IMR-90 (cell line): ENCODE data around the gene UBTD1. TPM values are rescaled to one million over a fixed set of nuclear protein-coding genes. Genes with fewer than 3 reads are reported as not detected.

ENCODE experiments used
- ATAC-seq: fragments of 200-7000 bp; cut with Tn5 transposase; 2 replicates; pipeline ENCODE4 v1.9.1; 2020; ENCODE audit warnings: low read depth, mild to moderate bottlenecking, moderate library complexity
- BruUV-seq: library from RNA; stranded (reverse); fragments of 400-500 nt; replicated peaks from 2 replicates; lab custom pipeline; 2021; lab: Mats Ljungman, UMichigan
- CTCF ChIA-PET: fragments of 300-600 bp; formaldehyde crosslinking; extraction: SDS; loops from one replicate; lab custom pipeline; 2021; ENCODE audit warnings: antibody characterized with exemption; lab: Yijun Ruan, JAX
- POLR2A ChIA-PET: fragments of 300-600 bp; sonication (Branson Sonifier 250); formaldehyde crosslinking; loops from one replicate; lab custom pipeline; 2022; ENCODE audit warnings: antibody characterized with exemption; ENCODE audit not compliant: unreplicated experiment; lab: Charles Lee
- DNase-seq: peaks from one replicate; pipeline ENCODE4 v3.0.0; 2013
- H2AFZ ChIP-seq: replicated peaks from 2 replicates; pipeline ENCODE3; 2013; ENCODE audit warnings: low read length, mild to moderate bottlenecking; ENCODE audit not compliant: poor library complexity
- H2AK5ac ChIP-seq: 2 replicates; pipeline ENCODE4 v1.6.1; 2013; ENCODE audit warnings: low read depth, low read length, inconsistent platforms
- H2AK9ac ChIP-seq: replicated peaks from 2 replicates; pipeline ENCODE3; 2013; ENCODE audit warnings: mild to moderate bottlenecking, low read depth, low read length, moderate library complexity; ENCODE audit not compliant: poor library complexity
- H2BK120ac ChIP-seq: 2 replicates; pipeline ENCODE4 v1.6.1; 2013; ENCODE audit warnings: low read depth, low read length, inconsistent platforms
- H2BK15ac ChIP-seq: 3 replicates; pipeline ENCODE4 v1.6.1; 2013; ENCODE audit warnings: low read depth, low read length, inconsistent platforms
- H2BK20ac ChIP-seq: 2 replicates; pipeline ENCODE4 v1.6.1; 2013; ENCODE audit warnings: low read depth, mild to moderate bottlenecking, inconsistent platforms, low read length, moderate library complexity
- H2BK5ac ChIP-seq: 2 replicates; pipeline ENCODE4 v1.6.1; 2013; ENCODE audit warnings: mild to moderate bottlenecking, low read depth, low read length, inconsistent platforms; ENCODE audit not compliant: poor library complexity, severe bottlenecking
- H3K14ac ChIP-seq: replicated peaks from 2 replicates; pipeline ENCODE4 v1.6.1; 2013; ENCODE audit warnings: low read depth, low read length, inconsistent platforms
- H3K18ac ChIP-seq: 2 replicates; pipeline ENCODE4 v1.6.1; 2013; ENCODE audit warnings: low read depth, low read length, control low read depth
- H3K23ac ChIP-seq: 2 replicates; pipeline ENCODE4 v1.6.1; 2013; ENCODE audit warnings: low read depth, low read length, inconsistent platforms
- H3K27ac ChIP-seq: 2 replicates; pipeline ENCODE4 v1.5.1; 2013; ENCODE audit warnings: mild to moderate bottlenecking, control low read depth, low read length; ENCODE audit not compliant: insufficient read depth
- H3K27me3 ChIP-seq: 2 replicates; pipeline ENCODE4 v1.6.1; 2013; ENCODE audit warnings: low read length; ENCODE audit not compliant: control insufficient read depth, insufficient read depth
- H3K36me3 ChIP-seq: 2 replicates; pipeline ENCODE4 v1.6.1; 2013; ENCODE audit warnings: low read length, mixed read lengths; ENCODE audit not compliant: control insufficient read depth, insufficient read depth
- H3K4ac ChIP-seq: 2 replicates; pipeline ENCODE4 v1.6.1; 2013; ENCODE audit warnings: low read depth, low read length, inconsistent platforms
- H3K4me1 ChIP-seq: 2 replicates; pipeline ENCODE4 v1.6.1; 2013; ENCODE audit warnings: low read length, mixed read lengths; ENCODE audit not compliant: control insufficient read depth, insufficient read depth
- H3K4me2 ChIP-seq: 2 replicates; pipeline ENCODE4 v1.6.1; 2013; ENCODE audit warnings: low read depth, mild to moderate bottlenecking, control low read depth, low read length, moderate library complexity
- H3K4me3 ChIP-seq: 2 replicates; pipeline ENCODE4 v1.5.1; 2013; ENCODE audit warnings: low read depth, mild to moderate bottlenecking, control low read depth, low read length, moderate library complexity; ENCODE audit not compliant: insufficient read depth
- H3K56ac ChIP-seq: 2 replicates; pipeline ENCODE4 v1.6.1; 2013; ENCODE audit warnings: low read length, inconsistent platforms; ENCODE audit not compliant: insufficient read depth; ENCODE audit errors: extremely low read depth
- H3K79me1 ChIP-seq, 2 experiments: 2 replicates each; pipeline ENCODE4 v1.6.1; 2013; ENCODE audit warnings: low read length in 2 of 2, inconsistent platforms in 1 of 2, low read depth in 1 of 2
- H3K9ac ChIP-seq: 2 replicates; pipeline ENCODE4 v1.6.1; 2013; ENCODE audit warnings: low read depth, low read length, control low read depth
- H3K9me1 ChIP-seq: 2 replicates; pipeline ENCODE4 v1.6.1; 2013; ENCODE audit warnings: low read length, inconsistent platforms; ENCODE audit not compliant: insufficient read depth
- H3K9me3 ChIP-seq: 2 replicates; pipeline ENCODE4 v1.6.1; 2013; ENCODE audit warnings: low read length; ENCODE audit not compliant: control insufficient read depth, insufficient read depth
- H4K20me1 ChIP-seq: 2 replicates; pipeline ENCODE4 v1.6.1; 2013; ENCODE audit warnings: low read length, inconsistent platforms; ENCODE audit not compliant: insufficient read depth
- H4K5ac ChIP-seq: 2 replicates; pipeline ENCODE4 v1.6.1; 2013; ENCODE audit warnings: mild to moderate bottlenecking, low read depth, low read length, control low read depth
- H4K8ac ChIP-seq, 2 experiments: 2 replicates each; pipeline ENCODE4 v1.6.1; 2013; ENCODE audit warnings: low read depth in 2 of 2, low read length in 2 of 2, control low read depth in 1 of 2, inconsistent platforms in 1 of 2
- H4K91ac ChIP-seq: 2 replicates; pipeline ENCODE4 v1.6.1; 2013; ENCODE audit warnings: low read depth, low read length, inconsistent platforms; ENCODE audit not compliant: insufficient read depth
- BHLHE40 ChIP-seq: fragments of 150-350 bp; IDR thresholded peaks from 2 replicates; pipeline ENCODE4 v1.6.1; 2016; ENCODE audit warnings: mild to moderate bottlenecking, low read depth, low read length
- CEBPB ChIP-seq: IDR thresholded peaks from 2 replicates; pipeline ENCODE4 v1.6.1; 2012; ENCODE audit warnings: low read depth, low read length, improper control_type of control experiment
- CHD1 ChIP-seq: IDR thresholded peaks from 2 replicates; pipeline ENCODE4 v1.6.1; 2012; ENCODE audit warnings: low read depth, low read length, improper control_type of control experiment
- CTCF ChIP-seq: conservative IDR thresholded peaks from 2 replicates; pipeline ENCODE4 v1.5.1; 2012; ENCODE audit warnings: mild to moderate bottlenecking, low read depth, low read length, improper control_type of control experiment
- FOS ChIP-seq: fragments of 150-350 bp; IDR thresholded peaks from 2 replicates; pipeline ENCODE4 v1.6.1; 2016; ENCODE audit warnings: low read depth, low read length
- MAFK ChIP-seq: IDR thresholded peaks from 2 replicates; pipeline ENCODE4 v1.6.1; 2012; ENCODE audit warnings: low read depth, low read length, improper control_type of control experiment
- MAZ ChIP-seq: IDR thresholded peaks from 2 replicates; pipeline ENCODE4 v1.6.1; 2012; ENCODE audit warnings: low read depth, mild to moderate bottlenecking, low read length, improper control_type of control experiment, moderate library complexity, borderline replicate concordance
- MXI1 ChIP-seq: IDR thresholded peaks from 2 replicates; pipeline ENCODE4 v1.6.1; 2012; ENCODE audit warnings: low read depth, mild to moderate bottlenecking, low read length, moderate library complexity, borderline replicate concordance
- NFE2L2 ChIP-seq: fragments of 150-350 bp; IDR thresholded peaks from 2 replicates; pipeline ENCODE4 v1.6.1; 2016; ENCODE audit warnings: low read depth, mild to moderate bottlenecking, low read length
- POLR2A ChIP-seq: IDR thresholded peaks from 2 replicates; pipeline ENCODE4 v1.6.1; 2012; ENCODE audit warnings: mild to moderate bottlenecking, low read depth, low read length
- RAD21 ChIP-seq: IDR thresholded peaks from 2 replicates; pipeline ENCODE4 v1.6.1; 2012; ENCODE audit warnings: low read length, improper control_type of control experiment
- RCOR1 ChIP-seq: IDR thresholded peaks from 2 replicates; pipeline ENCODE4 v1.6.1; 2012; ENCODE audit warnings: mild to moderate bottlenecking, low read length, improper control_type of control experiment; ENCODE audit not compliant: insufficient replicate concordance
- RFX5 ChIP-seq: IDR thresholded peaks from 2 replicates; pipeline ENCODE4 v1.8.0; 2012; ENCODE audit warnings: low read depth, mild to moderate bottlenecking, low read length, moderate library complexity
- SMC3 ChIP-seq: fragments of 150-350 bp; IDR thresholded peaks from 2 replicates; pipeline ENCODE4 v1.6.1; 2016; ENCODE audit warnings: low read depth, mild to moderate bottlenecking, antibody characterized with exemption, low read length, moderate library complexity
- WGBS, 2 experiments: methylation state at CpG; one replicate each; pipeline versions ENCODE4 v1.1.5 to v1.1.7; 2013; ENCODE audit warnings: missing lambda C conversion rate in 2 of 2; ENCODE audit not compliant: insufficient read length in 1 of 2; ENCODE audit errors: extremely low coverage in 2 of 2; 5-methylcytosine and 5-hydroxymethylcytosine counted together
- dilution Hi-C: fragments of 300-500 bp; cut with HindIII; formaldehyde crosslinking; loops from one replicate; pipeline ENCODE4 v1.14.3; 2018; ENCODE audit warnings: low sequenced_read_pairs; ENCODE audit not compliant: unreplicated experiment
- in situ Hi-C: fragments of 300-500 bp; cut with MboI; formaldehyde crosslinking; loops from 3 replicates; pipeline ENCODE4 v1.14.3; 2019; ENCODE audit warnings: low sequenced_read_pairs, inconsistent platforms, mixed read lengths
- intact Hi-C: fragments of 100-400 bp; cut with micrococcal nuclease; formaldehyde crosslinking; loops from 2 replicates; pipeline ENCODE4 v1.10.0; 2022
- polyA plus RNA-seq, 3 experiments: library from polyadenylated mRNA; depleted of rRNA; stranded (reverse); fragments of >200 nt; gene quantifications; 2 replicates each; pipeline ENCODE4 v1.2.3, GENCODE V29; 2012; ENCODE audit warnings: low replicate concordance in 1 of 3
- total RNA-seq: library from RNA; depleted of rRNA; stranded (reverse); fragments of >200 nt; gene quantifications from 2 replicates; pipeline ENCODE4 v1.2.3, GENCODE V29; 2012
- TF ChIP-seq, protein P1 (sequence below): fragments of 150-350 bp; IDR thresholded peaks from 2 replicates; pipeline ENCODE4 v1.6.1; 2017; ENCODE audit warnings: mild to moderate bottlenecking, antibody characterized with exemption, low read length, low read depth
- TF ChIP-seq, protein P2 (sequence below): fragments of 150-350 bp; IDR thresholded peaks from 2 replicates; pipeline ENCODE4 v1.6.1; 2016; ENCODE audit warnings: low read depth, mild to moderate bottlenecking, low read length, moderate library complexity, borderline replicate concordance

The UBTD1 gene
- total and polyA plus RNA-seq, 2 of the 4 experiments (the other 2 are of a cell fraction): 21.9 to 44.9 TPM

GRCh38 chr10:97590748-97591495 is 92.2 kb downstream of the UBTD1 start:
- Histone ChIP-seq H3K79me1 (no peaks in the 10 kb centered on the region), H3K27me3 (no peaks in the 10 kb centered on the region), H3K9me1 (no peaks in the 10 kb centered on the region; the same call in 1 of the 2 replicates), H3K4me3 (no peak overlapping the region), H3K9ac (no peak overlapping the region), H3K36me3 (no peaks in the 10 kb centered on the region), H3K9me3 (no peaks in the 10 kb centered on the region), H4K91ac (no peak overlapping the region), H3K14ac (no peak overlapping the region), H2BK5ac (no peak overlapping the region), H3K27ac (no peak overlapping the region), H3K23ac (no peak overlapping the region), H4K8ac (no peak overlapping the region), H2AFZ (peak overlapping the region; percentile 8), H3K18ac (no peak overlapping the region), H2BK120ac (no peak overlapping the region), H3K56ac (no peak overlapping the region), H3K4ac (no peak overlapping the region), H4K5ac (no peak overlapping the region), H2BK20ac (no peak overlapping the region), H3K4me1 (peaks cover 4% of the 10 kb centered on the region), H2BK15ac (no peak overlapping the region), H4K20me1 (no peaks in the 10 kb centered on the region), H3K4me2 (no peak overlapping the region), H2AK9ac (no peak overlapping the region), H2AK5ac (no peak overlapping the region)
- no TSS peak for BruUV-seq
- intact Hi-C loops: no loop called here
- DNase-seq (no peak), ATAC-seq (no peak)
- CTCF ChIA-PET: no interaction called here
- WGBS, 2 experiments: 100% methylated on average over 1 of the region's 5 CpGs; no CpG with 5 or more reads in 1 of the 2 experiments
- no peak for TF ChIP-seq CHD1
- TF ChIP-seq CTCF: no peak
- TF ChIP-seq FOS: no peak
- no peak for TF ChIP-seq RCOR1
- TF ChIP-seq BHLHE40: no peak
- no peak for TF ChIP-seq SMC3
- TF ChIP-seq MAZ: no peak
- TF ChIP-seq NFE2L2: no peak
- no peak for TF ChIP-seq CEBPB
- TF ChIP-seq, protein P1, sequence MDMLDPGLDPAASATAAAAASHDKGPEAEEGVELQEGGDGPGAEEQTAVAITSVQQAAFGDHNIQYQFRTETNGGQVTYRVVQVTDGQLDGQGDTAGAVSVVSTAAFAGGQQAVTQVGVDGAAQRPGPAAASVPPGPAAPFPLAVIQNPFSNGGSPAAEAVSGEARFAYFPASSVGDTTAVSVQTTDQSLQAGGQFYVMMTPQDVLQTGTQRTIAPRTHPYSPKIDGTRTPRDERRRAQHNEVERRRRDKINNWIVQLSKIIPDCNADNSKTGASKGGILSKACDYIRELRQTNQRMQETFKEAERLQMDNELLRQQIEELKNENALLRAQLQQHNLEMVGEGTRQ: no peak
- TF ChIP-seq MXI1: no peak
- TF ChIP-seq, protein P2, sequence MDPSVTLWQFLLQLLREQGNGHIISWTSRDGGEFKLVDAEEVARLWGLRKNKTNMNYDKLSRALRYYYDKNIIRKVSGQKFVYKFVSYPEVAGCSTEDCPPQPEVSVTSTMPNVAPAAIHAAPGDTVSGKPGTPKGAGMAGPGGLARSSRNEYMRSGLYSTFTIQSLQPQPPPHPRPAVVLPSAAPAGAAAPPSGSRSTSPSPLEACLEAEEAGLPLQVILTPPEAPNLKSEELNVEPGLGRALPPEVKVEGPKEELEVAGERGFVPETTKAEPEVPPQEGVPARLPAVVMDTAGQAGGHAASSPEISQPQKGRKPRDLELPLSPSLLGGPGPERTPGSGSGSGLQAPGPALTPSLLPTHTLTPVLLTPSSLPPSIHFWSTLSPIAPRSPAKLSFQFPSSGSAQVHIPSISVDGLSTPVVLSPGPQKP: no peak
- TF ChIP-seq MAFK: no peak
- no peak for TF ChIP-seq RAD21
- no peak for TF ChIP-seq RFX5
- TF ChIP-seq POLR2A: no peak
- dilution Hi-C loops: no loop called here
- in situ Hi-C loops: no loop called here
- POLR2A ChIA-PET: no interaction called here
